GM23248 (cell line): ENCODE results near the gene MMP3. TPM values are rescaled to one million over a fixed set of nuclear protein-coding genes. Genes with fewer than 3 reads are reported as not detected.

Experiments
- DNase-seq: peaks from one replicate; pipeline ENCODE4 v3.0.0-alpha.2; 2015
- H2AFZ ChIP-seq: fragments of 200-600 bp; sonication (generic); 2 replicates; pipeline ENCODE4 v1.6.1; 2016; ENCODE audit warnings: antibody characterized with exemption
- H3F3A ChIP-seq: fragments of 200-600 bp; sonication (generic); 2 replicates; pipeline ENCODE4 v1.6.1; 2016; ENCODE audit warnings: mild to moderate bottlenecking, antibody characterized with exemption, mixed run types; ENCODE audit not compliant: insufficient read depth
- H3K27ac ChIP-seq: fragments of 200-600 bp; sonication (generic); 2 replicates; pipeline ENCODE4 v1.5.1; 2016; ENCODE audit warnings: mild to moderate bottlenecking
- H3K27me3 ChIP-seq: fragments of 200-600 bp; sonication (generic); replicated peaks from 2 replicates; pipeline ENCODE4 v1.6.1; 2016; ENCODE audit warnings: mild to moderate bottlenecking; ENCODE audit not compliant: insufficient read depth
- H3K36me3 ChIP-seq: fragments of 200-600 bp; sonication (generic); 2 replicates; pipeline ENCODE4 v1.6.1; 2016; ENCODE audit warnings: low read depth, mild to moderate bottlenecking
- H3K4me1 ChIP-seq: fragments of 200-600 bp; sonication (generic); 2 replicates; pipeline ENCODE4 v1.6.1; 2016; ENCODE audit warnings: mild to moderate bottlenecking; ENCODE audit not compliant: insufficient read depth
- H3K4me2 ChIP-seq: fragments of 200-600 bp; sonication (generic); one replicate; pipeline ENCODE4 v1.6.1; 2016; ENCODE audit warnings: mild to moderate bottlenecking; ENCODE audit not compliant: unreplicated experiment
- H3K4me3 ChIP-seq: fragments of 200-600 bp; sonication (generic); 2 replicates; pipeline ENCODE4 v1.5.1; 2016; ENCODE audit warnings: mild to moderate bottlenecking
- H3K79me2 ChIP-seq: fragments of 200-600 bp; sonication (generic); 2 replicates; pipeline ENCODE4 v1.6.1; 2016; ENCODE audit warnings: mild to moderate bottlenecking; ENCODE audit not compliant: insufficient read depth
- H3K9ac ChIP-seq: fragments of 200-600 bp; sonication (generic); 2 replicates; pipeline ENCODE4 v1.6.1; 2016; ENCODE audit warnings: mild to moderate bottlenecking
- H3K9me2 ChIP-seq: fragments of 200-600 bp; sonication (generic); 2 replicates; pipeline ENCODE4 v1.6.1; 2016; ENCODE audit warnings: mixed run types, mild to moderate bottlenecking, moderate library complexity; ENCODE audit not compliant: insufficient read depth
- H3K9me3 ChIP-seq: fragments of 200-600 bp; sonication (generic); one replicate; pipeline ENCODE4 v1.6.1; 2017; ENCODE audit warnings: low read depth
- H4K20me1 ChIP-seq: fragments of 200-600 bp; sonication (generic); 2 replicates; pipeline ENCODE4 v1.6.0; 2016; ENCODE audit not compliant: insufficient read depth
- EZH2 ChIP-seq: fragments of 200-600 bp; sonication (generic); IDR thresholded peaks from 2 replicates; pipeline ENCODE4 v1.6.1; 2018; ENCODE audit warnings: antibody characterized with exemption, mild to moderate bottlenecking; ENCODE audit not compliant: insufficient read depth, poor library complexity, severe bottlenecking
- EZH2phosphoT487 ChIP-seq: fragments of 200-600 bp; sonication (generic); IDR thresholded peaks from 2 replicates; pipeline ENCODE4 v1.6.1; 2018; ENCODE audit warnings: antibody characterized with exemption, moderate library complexity, mild to moderate bottlenecking, low read depth; ENCODE audit not compliant: insufficient read depth
- WGBS, 2 experiments: methylation state at CpG; one replicate each; pipeline ENCODE4 v1.1.6; 2015 to 2017; ENCODE audit warnings: low lambda C conversion rate in 2 of 2, low coverage in 1 of 2; ENCODE audit errors: missing lambda C conversion rate in 2 of 2; 5-methylcytosine and 5-hydroxymethylcytosine counted together
- in situ Hi-C: fragments of 300-500 bp; cut with MboI; formaldehyde crosslinking; loops from 2 replicates; pipeline ENCODE4 v1.15.0; 2020
- polyA plus RNA-seq: library from polyadenylated mRNA; unstranded; fragments of >200 nt; fragmentation: Nextera tagmentation; extraction: Ambion mirVana; gene quantifications from 2 replicates; pipeline ENCODE4 v1.2.1, GENCODE V29; 2016
- total RNA-seq: library from RNA; depleted of rRNA; stranded (reverse); fragments of >200 nt; shearing (Covaris generic); gene quantifications from 2 replicates; pipeline ENCODE4 v1.2.3, GENCODE V29; 2014; rRNA removed

Gene MMP3
- total and polyA plus RNA-seq, 2 experiments from 2014 or later = 18.8 to 19.1 TPM

GRCh38 chr11:102791271-102792036 is 52.0 kb downstream of the MMP3 start:
- H3K36me3 ChIP-seq = no peaks in the 10 kb centered on the region
- 62 to 64% methylated on average over 4 of the region's 4 CpGs for WGBS, 2 experiments
- peaks cover 22% of the 10 kb centered on the region; the same call in 1 of the 2 replicates for H3F3A ChIP-seq
- H3K27ac ChIP-seq = no peak overlapping the region
- no peak overlapping the region for H2AFZ ChIP-seq
- H3K4me1 ChIP-seq = no peaks in the 10 kb centered on the region
- no peaks in the 10 kb centered on the region for H3K27me3 ChIP-seq
- H3K79me2 ChIP-seq = no peaks in the 10 kb centered on the region
- no peak overlapping the region for H3K9ac ChIP-seq
- no peaks in the 10 kb centered on the region for H4K20me1 ChIP-seq
- peak; percentile 40 for DNase-seq
- no peaks in the 10 kb centered on the region for H3K9me2 ChIP-seq
- TF ChIP-seq EZH2phosphoT487 (no peak), EZH2 (no peak)
- H3K4me3 ChIP-seq = no peak overlapping the region
- in situ Hi-C loops = no loop called here
- H3K4me2 ChIP-seq = no peak overlapping the region
- no peaks in the 10 kb centered on the region for H3K9me3 ChIP-seq

- H3K9ac ChIP-seq = no peak overlapping the region
- peak; percentile 5 for DNase-seq
- TF ChIP-seq EZH2phosphoT487 (no peak), EZH2 (no peak)
Observed at GRCh38 chr11:102788334-102788995, 54.9 kb downstream of the MMP3 start.

More at GRCh38 chr11:102788334-102788995, 54.9 kb downstream of the MMP3 start:
- Histone ChIP-seq H3K9me2 (no peaks in the 10 kb centered on the region), H4K20me1 (no peaks in the 10 kb centered on the region), H3K36me3 (no peaks in the 10 kb centered on the region), H3K4me2 (no peak overlapping the region), H3K79me2 (no peaks in the 10 kb centered on the region), H3K27ac (no peak overlapping the region), H2AFZ (no peak overlapping the region), H3K9me3 (no peaks in the 10 kb centered on the region), H3F3A (peaks cover 15% of the 10 kb centered on the region; the same call in 1 of the 2 replicates), H3K4me3 (no peak overlapping the region), H3K27me3 (no peaks in the 10 kb centered on the region), H3K4me1 (no peaks in the 10 kb centered on the region)
- WGBS, 2 experiments = 90 to 92% methylated on average over 8 of the region's 8 CpGs
- in situ Hi-C loops = no loop called here

Other genes starting within 250 kb of the MMP3 start
- gene MMP20, start 218.3 kb downstream of the MMP3 start, total RNA-seq = not detected in 2 replicates
- not detected in 2 replicates for gene MMP20, start 218.3 kb downstream of the MMP3 start, polyA plus RNA-seq
- gene MMP27, start 137.8 kb downstream of the MMP3 start, total RNA-seq = not detected in 2 replicates
- 0.09 TPM in 1 of 2 replicates, not detected in the other for gene MMP27, start 137.8 kb downstream of the MMP3 start, polyA plus RNA-seq
- gene MMP8, start 118.7 kb downstream of the MMP3 start, total RNA-seq = not detected in 2 replicates
- gene MMP8, start 118.7 kb downstream of the MMP3 start, polyA plus RNA-seq = not detected in 2 replicates
- 0.97 and 2.3 TPM in 2 replicates for gene MMP10, start 63.0 kb downstream of the MMP3 start, total RNA-seq
- gene MMP10, start 63.0 kb downstream of the MMP3 start, polyA plus RNA-seq = 1.0 and 1.1 TPM in 2 replicates
- 53.2 and 68.3 TPM in 2 replicates for gene MMP1, start 45.4 kb downstream of the MMP3 start, total RNA-seq
- 34.5 and 37.9 TPM in 2 replicates for gene MMP1, start 45.4 kb downstream of the MMP3 start, polyA plus RNA-seq
- 0.51 and 0.76 TPM in 2 replicates for gene MMP12, start 31.4 kb upstream of the MMP3 start, total RNA-seq
- 0.19 and 0.41 TPM in 2 replicates for gene MMP12, start 31.4 kb upstream of the MMP3 start, polyA plus RNA-seq
- not detected in 2 replicates for gene MMP13, start 112.1 kb upstream of the MMP3 start, total RNA-seq
- gene MMP13, start 112.1 kb upstream of the MMP3 start, polyA plus RNA-seq = not detected in 2 replicates
- gene DCUN1D5, start 248.6 kb upstream of the MMP3 start, total RNA-seq = 76.0 and 87.6 TPM in 2 replicates
- 73.5 and 80.1 TPM in 2 replicates for gene DCUN1D5, start 248.6 kb upstream of the MMP3 start, polyA plus RNA-seq